Measurements from ENCODE around the gene KCTD4. TPM values are rescaled to one million over a fixed set of nuclear protein-coding genes. Genes with fewer than 3 reads are reported as not detected.

Gene KCTD4
- total RNA-seq, 6 experiments from 2014 or later, result 0.73 to 4.5 (median 1.1) TPM

DNA sequence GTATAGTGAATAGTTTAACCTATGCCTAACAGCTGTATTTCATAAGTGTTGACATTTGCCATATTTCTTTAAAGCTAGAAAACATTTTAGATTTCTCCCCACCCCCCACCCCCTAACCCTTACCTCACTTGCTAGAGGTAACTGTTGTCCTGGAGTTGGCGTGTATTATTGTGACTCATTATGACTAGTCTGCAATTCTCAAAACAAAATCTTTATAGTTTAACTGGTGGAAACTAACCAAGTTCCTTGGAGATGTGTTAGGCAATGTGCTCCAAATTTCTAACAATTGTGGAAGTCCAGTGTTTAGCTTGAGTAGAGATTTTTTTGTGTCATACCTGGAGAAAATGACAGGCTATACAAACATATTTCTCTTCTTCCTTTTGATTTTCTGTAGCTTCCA, 38.0 kb downstream of the KCTD4 start:
- Mint-ChIP-seq H3K4me3 (peak overlapping the region; percentile 39; the same call in 1 of the 2 replicates), H3K27me3 (ENCODE audit: insufficient read depth) (peaks cover 1% of the 10 kb centered on the region; the same call in 1 of the 2 replicates), H3K27ac (peak overlapping the region; percentile 95), H3K9me3 (no peaks in the 10 kb centered on the region), H3K4me1 (ENCODE audit: low read depth) (peaks cover 26% of the 10 kb centered on the region), H3K36me3 (ENCODE audit: low read depth) (peaks cover 21% of the 10 kb centered on the region)
- peak; percentile 87 for DNase-seq
- TF ChIP-seq, protein P1, sequence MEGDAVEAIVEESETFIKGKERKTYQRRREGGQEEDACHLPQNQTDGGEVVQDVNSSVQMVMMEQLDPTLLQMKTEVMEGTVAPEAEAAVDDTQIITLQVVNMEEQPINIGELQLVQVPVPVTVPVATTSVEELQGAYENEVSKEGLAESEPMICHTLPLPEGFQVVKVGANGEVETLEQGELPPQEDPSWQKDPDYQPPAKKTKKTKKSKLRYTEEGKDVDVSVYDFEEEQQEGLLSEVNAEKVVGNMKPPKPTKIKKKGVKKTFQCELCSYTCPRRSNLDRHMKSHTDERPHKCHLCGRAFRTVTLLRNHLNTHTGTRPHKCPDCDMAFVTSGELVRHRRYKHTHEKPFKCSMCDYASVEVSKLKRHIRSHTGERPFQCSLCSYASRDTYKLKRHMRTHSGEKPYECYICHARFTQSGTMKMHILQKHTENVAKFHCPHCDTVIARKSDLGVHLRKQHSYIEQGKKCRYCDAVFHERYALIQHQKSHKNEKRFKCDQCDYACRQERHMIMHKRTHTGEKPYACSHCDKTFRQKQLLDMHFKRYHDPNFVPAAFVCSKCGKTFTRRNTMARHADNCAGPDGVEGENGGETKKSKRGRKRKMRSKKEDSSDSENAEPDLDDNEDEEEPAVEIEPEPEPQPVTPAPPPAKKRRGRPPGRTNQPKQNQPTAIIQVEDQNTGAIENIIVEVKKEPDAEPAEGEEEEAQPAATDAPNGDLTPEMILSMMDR (IDR thresholded peaks at IDR 0.05), result no peak

- H3K27ac Mint-ChIP-seq, result peak overlapping the region; percentile 95
- H3K4me1 Mint-ChIP-seq (ENCODE audit: low read depth), result peaks cover 24% of the 10 kb centered on the region
- no peaks in the 10 kb centered on the region for H3K9me3 Mint-ChIP-seq
- H3K36me3 Mint-ChIP-seq (ENCODE audit: low read depth), result peaks cover 26% of the 10 kb centered on the region
- peaks cover 1% of the 10 kb centered on the region; the same call in 1 of the 2 replicates for H3K27me3 Mint-ChIP-seq (ENCODE audit: insufficient read depth)
- peak; percentile 11 for DNase-seq
- TF ChIP-seq, protein P1 (IDR thresholded peaks at IDR 0.05), result no peak
- H3K4me3 Mint-ChIP-seq, result peak overlapping the region; percentile 40
These were observed 38.7 kb downstream of the KCTD4 start for GRCh38 chr13:45162194-45162593.

- H3K9me3 Mint-ChIP-seq, result no peaks in the 10 kb centered on the region
- peaks cover 22% of the 10 kb centered on the region for H3K4me1 Mint-ChIP-seq (ENCODE audit: low read depth)
- TF ChIP-seq, protein P1 (IDR thresholded peaks at IDR 0.05), result no peak
- peaks cover 2% of the 10 kb centered on the region for H3K27me3 Mint-ChIP-seq (ENCODE audit: insufficient read depth)
- H3K36me3 Mint-ChIP-seq (ENCODE audit: low read depth), result peaks cover 45% of the 10 kb centered on the region
- DNase-seq, result no peak
- H3K4me3 Mint-ChIP-seq, result no peak overlapping the region
- H3K27ac Mint-ChIP-seq, result peak overlapping the region; percentile 4; the same call in 1 of the 2 replicates
These were observed 44.1 kb downstream of the KCTD4 start for GRCh38 chr13:45156565-45157361.

- H3K27ac Mint-ChIP-seq, result no peak overlapping the region
- peaks cover 1% of the 10 kb centered on the region for H3K27me3 Mint-ChIP-seq (ENCODE audit: insufficient read depth)
- H3K4me3 Mint-ChIP-seq, result no peak overlapping the region
- peaks cover 12% of the 10 kb centered on the region for H3K36me3 Mint-ChIP-seq (ENCODE audit: low read depth)
- TF ChIP-seq, protein P1 (IDR thresholded peaks at IDR 0.05), result no peak
- DNase-seq, result no peak
- no peaks in the 10 kb centered on the region for H3K9me3 Mint-ChIP-seq
- H3K4me1 Mint-ChIP-seq (ENCODE audit: low read depth), result peaks cover 10% of the 10 kb centered on the region
These were observed 50.9 kb downstream of the KCTD4 start for GRCh38 chr13:45149964-45150363.

GRCh38 chr13:45143346-45143751, 57.5 kb downstream of the KCTD4 start:
- H3K4me3 Mint-ChIP-seq, result no peak overlapping the region
- DNase-seq, result no peak
- no peaks in the 10 kb centered on the region for H3K27me3 Mint-ChIP-seq (ENCODE audit: insufficient read depth)
- H3K27ac Mint-ChIP-seq, result no peak overlapping the region
- TF ChIP-seq, protein P1 (IDR thresholded peaks at IDR 0.05), result no peak
- peaks cover 18% of the 10 kb centered on the region for H3K36me3 Mint-ChIP-seq (ENCODE audit: low read depth)
- peaks cover 35% of the 10 kb centered on the region for H3K4me1 Mint-ChIP-seq (ENCODE audit: low read depth)
- H3K9me3 Mint-ChIP-seq, result no peaks in the 10 kb centered on the region

Other genes with a start within 250 kb of the KCTD4 start
- gene NUFIP1, start 211.6 kb downstream of the KCTD4 start, total RNA-seq (2021; fragmentation: NEBNext Ultra II Directional; extraction: Animal tissue kit (Norgen Biotek cat#: 25700)), result 1 to 10 TPM; 5.7 to 8.4 (median 7.3) TPM
- gene GPALPP1, start 211.5 kb downstream of the KCTD4 start, total RNA-seq (2021; fragmentation: NEBNext Ultra II Directional; extraction: Animal tissue kit (Norgen Biotek cat#: 25700)), result 10 to 100 TPM; 22.1 to 25.8 (median 23.5) TPM
- gene GTF2F2, start 80.5 kb downstream of the KCTD4 start, total RNA-seq (2021; fragmentation: NEBNext Ultra II Directional; extraction: Animal tissue kit (Norgen Biotek cat#: 25700)), result 10 to 100 TPM; 22.9 to 31.5 (median 24.7) TPM
- gene TPT1, start 140.1 kb upstream of the KCTD4 start, total RNA-seq (2021; fragmentation: NEBNext Ultra II Directional; extraction: Animal tissue kit (Norgen Biotek cat#: 25700)), result 1,000 to 10,000 TPM; 2,421 to 2,688 (median 2,563) TPM
- gene SLC25A30, start 217.3 kb upstream of the KCTD4 start, total RNA-seq (2021; fragmentation: NEBNext Ultra II Directional; extraction: Animal tissue kit (Norgen Biotek cat#: 25700)), result 10 to 100 TPM; 16.5 to 27.2 (median 18.8) TPM

All from HFFc6 (cell line).